HepG2 (cell line): Measurements from ENCODE around the gene MRPL2. TPM values are rescaled to one million over a fixed set of nuclear protein-coding genes. Genes with fewer than 3 reads are reported as not detected.

ENCODE experiments used
- AHDC1 ChIP-seq: sonication (generic); formaldehyde crosslinking; IDR thresholded peaks from 2 replicates; pipeline ENCODE4 v1.5.1; 2020; ENCODE audit warnings: mild to moderate bottlenecking, missing genetic modification reagents, borderline replicate concordance
- GFI1 ChIP-seq: sonication (generic); formaldehyde crosslinking; IDR thresholded peaks from 2 replicates; pipeline ENCODE4 v1.5.0; 2020; ENCODE audit warnings: missing genetic modification reagents, mild to moderate bottlenecking, borderline replicate concordance
- NPAS2 ChIP-seq: sonication (generic); formaldehyde crosslinking; IDR thresholded peaks from 2 replicates; pipeline ENCODE4 v1.8.0; 2022; ENCODE audit warnings: mild to moderate bottlenecking, missing genetic modification reagents, borderline replicate concordance
- RXRA ChIP-seq: sonication (generic); formaldehyde crosslinking; IDR thresholded peaks from 2 replicates; pipeline ENCODE4 v1.5.1; 2020; ENCODE audit warnings: missing genetic modification reagents
- SUZ12 ChIP-seq: fragments of 150-350 bp; IDR thresholded peaks from 2 replicates; pipeline ENCODE4 v1.6.1; 2014; ENCODE audit warnings: low read depth, low read length
- TEAD3 ChIP-seq: optimal IDR thresholded peaks from 2 replicates; pipeline ENCODE3; 2016; ENCODE audit warnings: borderline replicate concordance
- TRIM22 ChIP-seq: fragments of 450-650 bp; IDR thresholded peaks from 2 replicates; pipeline ENCODE4 v1.6.1; 2017
- ZBTB33 ChIP-seq: sonication (generic); formaldehyde crosslinking; IDR thresholded peaks from 2 replicates; pipeline ENCODE4 v1.4.0; 2020; ENCODE audit warnings: missing genetic modification reagents
- ZFP90 ChIP-seq: sonication (generic); formaldehyde crosslinking; IDR thresholded peaks from 2 replicates; pipeline ENCODE4 v1.8.0; 2022; ENCODE audit warnings: missing genetic modification reagents, mild to moderate bottlenecking, inconsistent platforms, borderline replicate concordance
- ZNF761 ChIP-seq: sonication (generic); formaldehyde crosslinking; conservative IDR thresholded peaks from 2 replicates; pipeline ENCODE4 v1.4.0; 2020; ENCODE audit warnings: mild to moderate bottlenecking, missing genetic modification reagents
- polyA plus RNA-seq, 8 experiments: library from polyadenylated mRNA; depleted of rRNA in 3 of 8; stranded (reverse) in 7 of 8; unstranded in 1 of 8; fragments of >200 nt; fragmentation: Illumina TruSeq in 4 of 8; extraction: Trizol in 4 of 8; gene quantifications; 2 replicates each; pipeline versions ENCODE4 v1.2.1 to v1.2.3, GENCODE V29; 2011 to 2016; ENCODE audit warnings: low read depth in 4 of 8, missing spikeins in 1 of 8, mixed read lengths in 1 of 8; ENCODE audit not compliant: insufficient read depth in 1 of 8
- total RNA-seq, 5 experiments: library from RNA; depleted of rRNA; stranded (reverse); fragments of >200 nt; fragmentation: Illumina TruSeq; extraction: Trizol; gene quantifications; 2 replicates each; pipeline ENCODE4 v1.2.3, GENCODE V29; 2016; ENCODE audit warnings: low read depth in 1 of 5
- TF ChIP-seq, protein P1 (sequence below): sonication (generic); formaldehyde crosslinking; IDR thresholded peaks from 2 replicates; pipeline ENCODE4 v1.8.1; 2023; ENCODE audit warnings: missing genetic modification reagents, mild to moderate bottlenecking, borderline replicate concordance
- TF ChIP-seq, protein P2 (sequence below): sonication (generic); formaldehyde crosslinking; IDR thresholded peaks from 2 replicates; pipeline ENCODE4 v1.4.0; 2020; ENCODE audit warnings: missing genetic modification reagents, borderline replicate concordance

MRPL2 gene
- total and polyA plus RNA-seq, 2 of the 13 experiments (the other 11 are each of a cell fraction or from before 2014, with no cell fraction given): 56.8 to 65.6 TPM

DNA sequence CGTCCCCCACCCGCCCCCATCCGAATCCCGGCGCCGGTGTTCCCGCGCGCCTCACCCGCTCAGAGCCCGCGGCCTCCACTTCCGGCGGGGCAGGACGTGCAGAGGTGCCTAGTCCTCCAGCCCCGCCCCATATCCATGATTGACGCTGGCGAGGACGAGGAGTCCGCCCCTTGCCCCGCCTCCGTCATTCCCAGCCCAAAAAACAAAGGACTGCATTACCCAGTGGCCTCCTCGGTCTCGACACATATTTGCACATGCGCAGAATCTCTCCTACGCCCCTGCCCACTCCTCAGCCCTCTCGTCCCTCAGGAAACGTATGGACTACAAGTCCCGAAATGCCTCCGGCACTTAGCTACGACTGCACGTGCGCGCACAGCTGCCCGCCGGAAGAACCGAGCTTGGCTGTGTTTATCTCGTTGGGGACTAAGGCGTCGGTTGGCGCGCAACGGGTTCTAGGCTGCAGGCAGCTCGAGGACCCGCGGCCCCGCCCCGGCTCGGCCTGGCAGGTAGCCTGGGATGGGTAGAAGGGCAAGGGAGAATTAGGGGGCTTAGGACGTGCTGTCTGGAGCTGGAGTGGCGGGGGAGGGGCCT, 45.3 kb downstream of the MRPL2 start, which contains the start of the genes KLHDC3 and MEA1 (continued):
- TF ChIP-seq ZFP90 (CRISPR knock-in tag) (peak; percentile 79; the same call in 1 of the 2 replicates), TRIM22 (no peak), ZBTB33 (CRISPR knock-in tag) (peak; percentile 42; the same call in 1 of the 2 replicates), GFI1 (CRISPR knock-in tag) (peak; percentile 52; the same call in 1 of the 2 replicates), AHDC1 (no peak), NPAS2 (CRISPR knock-in tag) (no peak), RXRA (0 out of 2 replicates have a peak, but pooled peaks have one; percentile 15), SUZ12 (peak; percentile 83), TEAD3 (CRISPR knock-in tag) (peak; percentile 89), ZNF761 (CRISPR knock-in tag) (peak; percentile 36; the same call in 1 of the 2 replicates)
- TF ChIP-seq, protein P1, sequence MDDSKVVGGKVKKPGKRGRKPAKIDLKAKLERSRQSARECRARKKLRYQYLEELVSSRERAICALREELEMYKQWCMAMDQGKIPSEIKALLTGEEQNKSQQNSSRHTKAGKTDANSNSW (CRISPR knock-in tag): no peak
- TF ChIP-seq, protein P2, sequence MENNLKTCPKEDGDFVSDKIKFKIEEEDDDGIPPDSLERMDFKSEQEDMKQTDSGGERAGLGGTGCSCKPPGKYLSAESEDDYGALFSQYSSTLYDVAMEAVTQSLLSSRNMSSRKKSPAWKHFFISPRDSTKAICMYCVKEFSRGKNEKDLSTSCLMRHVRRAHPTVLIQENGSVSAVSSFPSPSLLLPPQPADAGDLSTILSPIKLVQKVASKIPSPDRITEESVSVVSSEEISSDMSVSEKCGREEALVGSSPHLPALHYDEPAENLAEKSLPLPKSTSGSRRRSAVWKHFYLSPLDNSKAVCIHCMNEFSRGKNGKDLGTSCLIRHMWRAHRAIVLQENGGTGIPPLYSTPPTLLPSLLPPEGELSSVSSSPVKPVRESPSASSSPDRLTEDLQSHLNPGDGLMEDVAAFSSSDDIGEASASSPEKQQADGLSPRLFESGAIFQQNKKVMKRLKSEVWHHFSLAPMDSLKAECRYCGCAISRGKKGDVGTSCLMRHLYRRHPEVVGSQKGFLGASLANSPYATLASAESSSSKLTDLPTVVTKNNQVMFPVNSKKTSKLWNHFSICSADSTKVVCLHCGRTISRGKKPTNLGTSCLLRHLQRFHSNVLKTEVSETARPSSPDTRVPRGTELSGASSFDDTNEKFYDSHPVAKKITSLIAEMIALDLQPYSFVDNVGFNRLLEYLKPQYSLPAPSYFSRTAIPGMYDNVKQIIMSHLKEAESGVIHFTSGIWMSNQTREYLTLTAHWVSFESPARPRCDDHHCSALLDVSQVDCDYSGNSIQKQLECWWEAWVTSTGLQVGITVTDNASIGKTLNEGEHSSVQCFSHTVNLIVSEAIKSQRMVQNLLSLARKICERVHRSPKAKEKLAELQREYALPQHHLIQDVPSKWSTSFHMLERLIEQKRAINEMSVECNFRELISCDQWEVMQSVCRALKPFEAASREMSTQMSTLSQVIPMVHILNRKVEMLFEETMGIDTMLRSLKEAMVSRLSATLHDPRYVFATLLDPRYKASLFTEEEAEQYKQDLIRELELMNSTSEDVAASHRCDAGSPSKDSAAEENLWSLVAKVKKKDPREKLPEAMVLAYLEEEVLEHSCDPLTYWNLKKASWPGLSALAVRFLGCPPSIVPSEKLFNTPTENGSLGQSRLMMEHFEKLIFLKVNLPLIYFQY (CRISPR knock-in tag): 0 out of 2 replicates have a peak, but pooled peaks have one; percentile 23
